ENCODE data around the gene GALNT7. TPM values are rescaled to one million over a fixed set of nuclear protein-coding genes. Genes with fewer than 3 reads are reported as not detected.

Gene GALNT7
- total RNA-seq, 4 donors from 2014 or later: 37.1 to 139 (median 96.4) TPM

DNA sequence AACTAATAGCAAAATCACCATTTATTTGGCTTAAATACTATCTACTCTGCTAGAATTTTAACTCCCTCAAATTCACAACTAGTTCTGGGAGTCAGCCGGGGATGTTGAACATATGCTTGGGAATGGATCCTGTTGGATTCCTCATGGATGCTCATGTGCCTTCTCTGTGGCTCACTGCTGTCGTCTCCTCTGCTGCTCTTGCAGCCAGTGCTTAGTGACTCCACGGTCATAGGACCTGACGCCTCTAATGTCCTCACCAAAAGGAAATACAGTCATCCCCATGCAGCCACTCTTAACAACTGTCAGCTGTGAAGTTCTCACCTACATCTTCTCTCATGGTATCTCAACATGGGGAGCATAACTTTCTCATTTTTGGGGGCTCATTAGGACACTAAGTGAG, 106.1 kb downstream of the GALNT7 start:
- Histone ChIP-seq H3K36me3 (no peaks in the 10 kb centered on the region), H3K27ac (no peak overlapping the region), H3K27me3 (no peaks in the 10 kb centered on the region), H3K9me3 (no peaks in the 10 kb centered on the region), H3K4me3 (no peak overlapping the region), H3K4me1 (no peaks in the 10 kb centered on the region)
- no peak for DNase-seq
- TF ChIP-seq CTCF (IDR thresholded peaks at IDR 0.05) (no peak), POLR2A (IDR thresholded peaks at IDR 0.05) (no peak)

GRCh38 chr4:173275150-173275549, 106.5 kb downstream of the GALNT7 start:
- H3K9me3 ChIP-seq: no peaks in the 10 kb centered on the region
- no peak for DNase-seq
- no peaks in the 10 kb centered on the region for H3K27me3 ChIP-seq
- H3K27ac ChIP-seq: no peak overlapping the region
- H3K4me1 ChIP-seq: no peaks in the 10 kb centered on the region
- no peak overlapping the region for H3K4me3 ChIP-seq
- no peaks in the 10 kb centered on the region for H3K36me3 ChIP-seq
- TF ChIP-seq POLR2A (IDR thresholded peaks at IDR 0.05): no peak
- no peak for TF ChIP-seq CTCF (IDR thresholded peaks at IDR 0.05)

GRCh38 chr4:173277340-173277739, 108.7 kb downstream of the GALNT7 start:
- Histone ChIP-seq H3K9me3 (no peaks in the 10 kb centered on the region), H3K4me1 (no peaks in the 10 kb centered on the region), H3K27me3 (no peaks in the 10 kb centered on the region), H3K4me3 (no peak overlapping the region), H3K36me3 (no peaks in the 10 kb centered on the region), H3K27ac (no peak overlapping the region)
- no peak for TF ChIP-seq POLR2A (IDR thresholded peaks at IDR 0.05)
- TF ChIP-seq CTCF (IDR thresholded peaks at IDR 0.05): no peak
- no peak for DNase-seq

DNA sequence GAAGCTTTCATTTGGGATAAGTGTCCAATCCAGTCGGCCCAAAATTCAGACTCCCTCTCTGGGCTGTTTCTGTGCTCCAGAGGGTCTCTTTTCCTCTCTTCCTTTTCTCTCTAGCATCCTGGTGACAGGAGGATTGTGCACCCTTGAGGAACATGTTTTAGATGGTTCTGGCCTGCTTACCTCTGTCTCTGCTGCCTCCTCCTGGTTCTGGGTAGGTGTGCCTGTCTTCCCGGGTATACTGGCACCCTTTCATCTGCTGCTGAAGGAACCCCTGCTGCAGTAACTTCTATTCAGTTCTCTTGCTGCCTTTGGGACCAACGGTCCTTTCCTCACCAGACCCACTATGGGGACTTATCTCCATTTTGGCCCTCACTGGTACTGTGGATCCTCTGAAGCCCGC, 112.4 kb downstream of the GALNT7 start:
- TF ChIP-seq CTCF (IDR thresholded peaks at IDR 0.05) (no peak), POLR2A (IDR thresholded peaks at IDR 0.05) (no peak)
- Histone ChIP-seq H3K36me3 (no peaks in the 10 kb centered on the region), H3K4me3 (no peak overlapping the region), H3K27me3 (no peaks in the 10 kb centered on the region), H3K4me1 (no peaks in the 10 kb centered on the region), H3K9me3 (no peaks in the 10 kb centered on the region), H3K27ac (no peak overlapping the region)
- DNase-seq: no peak

- no peak overlapping the region for H3K4me3 ChIP-seq
- no peaks in the 10 kb centered on the region for H3K4me1 ChIP-seq
- H3K9me3 ChIP-seq: no peaks in the 10 kb centered on the region
- no peak for DNase-seq
- no peak overlapping the region for H3K27ac ChIP-seq
- peaks cover 0 to 3% (median 0%) of the 10 kb centered on the region in 3 donors for H3K36me3 ChIP-seq
- H3K27me3 ChIP-seq: no peaks in the 10 kb centered on the region
- TF ChIP-seq CTCF (IDR thresholded peaks at IDR 0.05) (no peak), POLR2A (IDR thresholded peaks at IDR 0.05) (no peak)
Observed at GRCh38 chr4:173281406-173282255, 113.0 kb downstream of the GALNT7 start.

Measured in Peyer's patch (tissue), 4 donors.